Kidney tubule cell (primary cell): ENCODE measurements around the gene RAB3D.
"Not testable (repeated sequence)": the region's sequence is repeated elsewhere in the genome, so short reads cannot be mapped to it uniquely, and the experiment has no call there.

Experiments used
- DNase-seq: peaks from one replicate; pipeline ENCODE4 v3.0.0-alpha.2; 2018; ENCODE audit warnings: low spot score

The RAB3D gene

DNA sequence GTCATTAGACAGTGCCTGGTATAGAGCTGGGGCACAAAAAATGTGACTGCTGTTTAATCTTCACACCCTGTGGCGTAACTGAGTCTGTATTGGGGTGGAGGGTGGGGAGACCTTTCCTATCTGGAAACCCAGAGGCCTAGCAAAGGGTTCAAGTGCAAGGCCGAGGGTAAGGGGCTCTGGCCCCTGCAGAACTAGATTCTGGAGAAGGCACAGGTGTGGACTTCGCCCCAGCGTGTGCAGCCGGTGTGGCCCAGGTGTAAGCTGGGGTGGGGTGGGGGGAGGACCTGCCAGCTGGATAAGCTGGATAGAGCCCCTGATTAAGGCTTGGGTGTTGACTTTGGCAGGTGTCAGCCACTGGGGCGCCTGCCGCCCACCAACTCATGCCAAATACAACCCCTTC is 1.3 kb downstream of the RAB3D start:
- no peak for DNase-seq

DNA sequence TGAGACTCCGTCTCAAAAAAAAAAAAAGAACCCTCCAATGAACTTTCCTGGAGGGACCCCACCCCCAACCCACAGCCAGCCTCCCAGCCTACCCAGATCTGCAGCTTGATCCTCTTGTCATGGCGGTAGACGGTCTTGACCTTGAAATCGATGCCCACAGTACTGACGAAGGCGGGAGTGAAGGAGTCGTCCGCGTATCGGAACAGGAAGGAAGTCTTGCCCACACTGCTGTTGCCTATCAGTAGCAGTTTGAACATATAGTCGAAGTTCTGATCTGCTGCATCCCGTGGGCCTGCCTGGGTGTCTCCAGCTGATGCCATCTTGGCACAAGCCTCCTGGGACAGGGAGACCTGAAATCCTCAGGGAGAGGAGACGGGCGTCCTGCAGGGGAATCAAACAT is 2.4 kb downstream of the RAB3D start:
- DNase-seq: no peak

DNA sequence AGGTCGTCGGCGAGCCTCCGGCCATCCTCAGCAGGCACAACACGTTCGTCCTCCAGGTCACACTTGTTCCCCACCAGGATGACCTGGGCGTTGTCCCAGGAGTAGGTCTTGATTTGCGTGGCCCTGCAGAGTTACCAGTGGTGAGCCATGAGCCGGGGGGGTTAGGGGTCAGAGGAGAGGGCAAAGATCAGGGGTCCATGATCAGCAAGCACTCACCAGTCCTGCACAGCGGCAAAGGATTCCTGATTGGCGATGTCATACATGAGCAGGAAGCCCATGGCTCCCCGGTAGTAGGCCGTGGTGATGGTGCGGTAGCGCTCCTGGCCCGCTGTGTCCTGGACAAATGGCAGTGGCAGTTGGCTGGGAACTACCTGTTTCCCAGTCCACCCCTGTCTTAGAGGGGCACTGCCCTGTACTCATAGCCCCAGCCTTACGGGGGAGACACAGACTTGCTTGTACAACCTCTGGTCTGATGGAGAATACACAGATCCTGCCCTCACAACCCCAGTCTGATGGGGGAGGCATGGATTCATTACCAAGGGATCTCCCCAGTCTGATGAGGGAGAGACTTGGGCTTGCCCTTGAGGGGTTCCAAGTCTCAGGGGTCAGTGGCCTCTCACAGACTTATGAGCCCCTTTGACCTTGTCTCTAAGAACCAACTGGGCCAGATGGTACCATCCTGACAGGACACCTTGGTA is 3.9 kb downstream of the RAB3D start:
- DNase-seq: no peak

DNA sequence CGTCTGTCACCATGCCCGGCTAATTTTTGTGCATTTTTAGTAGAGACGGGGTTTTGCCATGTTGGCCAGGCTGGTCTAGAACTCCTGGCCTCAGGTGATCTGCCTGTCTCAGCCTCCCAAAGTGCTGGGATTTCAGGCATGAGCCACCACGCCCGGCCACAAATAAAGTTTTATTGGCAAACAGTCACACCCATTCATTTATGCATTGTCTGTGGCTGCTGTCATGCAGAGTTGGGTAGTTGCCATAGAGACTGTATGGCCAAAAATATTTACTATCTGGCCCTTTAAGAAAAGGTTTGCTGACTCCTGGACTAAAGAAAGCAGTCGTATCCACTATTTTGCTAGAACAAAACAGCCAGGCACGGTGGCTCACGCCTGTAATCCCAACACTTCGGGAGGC is 5.6 kb downstream of the RAB3D start:
- peak; percentile 40 for DNase-seq

DNA sequence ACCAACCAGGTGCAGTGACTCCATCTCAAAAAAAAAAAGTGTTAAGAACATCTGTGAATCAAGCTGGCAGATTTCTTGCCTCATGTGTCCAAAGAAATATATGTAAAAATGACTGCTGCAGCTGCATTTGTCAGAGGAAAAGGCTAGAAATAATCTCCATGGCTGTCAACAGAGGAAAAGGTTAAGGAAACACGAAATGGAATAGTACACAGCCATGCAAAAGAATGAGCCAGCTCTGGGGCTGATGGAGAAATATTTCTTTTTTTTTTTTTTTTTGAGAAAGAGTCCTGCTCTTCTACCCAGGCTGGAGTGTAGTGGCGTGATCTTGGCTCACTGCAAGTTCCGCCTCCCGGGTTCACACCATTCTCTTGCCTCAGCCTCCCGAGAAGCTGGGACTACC is 6.6 kb downstream of the RAB3D start:
- DNase-seq: no peak

DNA sequence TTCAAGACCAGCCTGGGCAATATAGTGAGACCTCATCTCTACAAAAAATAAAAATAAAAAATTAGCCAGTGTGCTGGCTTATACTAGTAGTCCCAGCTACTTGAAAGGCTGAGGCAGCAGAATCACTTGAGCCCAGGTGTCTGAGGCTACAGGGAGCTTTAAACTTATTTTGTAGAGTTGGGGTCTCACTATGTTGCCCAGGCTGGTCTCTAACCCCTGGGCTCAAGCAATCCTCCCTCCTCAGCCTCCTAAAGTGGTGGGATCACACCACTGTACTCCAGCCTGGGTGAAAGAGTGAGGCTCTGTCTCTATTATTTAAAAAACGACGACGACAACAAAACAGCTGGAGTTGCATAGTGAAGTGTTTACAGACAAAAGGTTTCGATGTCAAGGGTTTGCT is 8.0 kb downstream of the RAB3D start:
- DNase-seq: no peak

DNA sequence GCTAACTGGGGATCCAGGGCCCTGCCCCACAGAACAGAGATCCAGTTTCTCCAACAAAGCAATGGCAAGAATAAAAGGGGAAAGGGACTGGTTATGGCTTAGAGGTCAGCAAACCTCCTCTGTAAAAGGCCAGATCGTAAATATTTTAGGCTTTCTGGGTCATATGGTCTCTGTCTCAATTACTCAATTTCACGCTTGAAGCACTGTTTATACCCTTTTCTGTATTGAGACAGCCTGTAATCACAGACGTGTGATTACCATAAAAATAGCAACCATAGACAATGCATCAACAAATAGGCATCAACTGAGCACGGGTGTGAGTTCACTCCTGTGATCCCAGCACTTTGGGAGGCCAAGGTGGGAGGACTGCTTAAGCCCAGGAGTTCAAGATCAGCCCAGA is 9.3 kb downstream of the RAB3D start:
- DNase-seq: no peak

DNA sequence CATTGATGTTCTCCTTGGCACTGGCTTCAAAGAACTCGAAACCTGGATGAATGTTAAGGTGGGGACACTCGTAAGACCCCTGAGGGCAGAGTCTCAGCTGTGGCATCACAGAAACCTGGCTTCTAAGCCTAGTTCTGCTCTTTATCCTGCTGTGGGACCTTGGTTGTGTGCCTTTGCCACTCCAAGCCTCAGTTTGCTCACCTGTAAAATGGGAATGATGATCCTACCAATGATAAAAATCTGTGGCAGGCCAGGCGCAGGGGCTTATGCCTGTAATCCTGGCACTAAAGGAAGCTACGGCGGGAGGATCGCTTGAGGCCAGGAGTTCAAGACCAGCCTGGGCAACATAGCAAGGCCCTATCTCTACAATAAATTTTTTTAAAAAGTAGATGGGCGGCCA is 13.9 kb downstream of the RAB3D start:
- DNase-seq: no peak

DNA sequence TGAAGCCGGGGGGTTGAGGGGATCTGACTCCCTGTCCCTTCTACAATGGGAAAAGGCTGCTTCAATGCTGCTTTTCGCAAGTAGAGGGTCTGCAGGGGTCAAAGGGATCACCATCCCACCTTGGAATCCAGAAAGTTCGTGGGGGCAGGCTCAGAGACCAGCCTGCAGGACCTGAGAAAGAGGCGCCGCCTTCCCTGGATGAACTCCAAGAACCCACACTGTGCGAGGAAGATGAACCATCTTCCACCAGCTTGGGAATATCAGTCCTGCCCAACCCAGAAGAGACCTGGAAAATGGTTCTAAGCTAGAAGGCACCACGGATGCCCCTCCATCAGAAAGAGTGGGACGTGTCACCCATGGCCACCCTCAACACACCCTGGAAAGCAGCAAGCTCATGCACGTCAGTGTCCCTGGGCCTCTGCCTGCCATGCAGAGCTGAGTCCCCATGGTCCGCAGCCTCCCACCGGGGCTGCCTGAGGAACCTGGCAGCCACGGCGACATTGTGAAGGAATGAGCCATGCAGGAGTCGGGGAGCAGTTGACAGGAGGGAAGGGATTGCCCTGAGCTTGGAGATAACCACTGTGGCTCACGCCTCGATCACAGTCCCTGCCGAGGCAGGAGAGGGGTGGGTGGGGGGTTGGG is 14.6 kb downstream of the RAB3D start:
- DNase-seq: no peak

DNA sequence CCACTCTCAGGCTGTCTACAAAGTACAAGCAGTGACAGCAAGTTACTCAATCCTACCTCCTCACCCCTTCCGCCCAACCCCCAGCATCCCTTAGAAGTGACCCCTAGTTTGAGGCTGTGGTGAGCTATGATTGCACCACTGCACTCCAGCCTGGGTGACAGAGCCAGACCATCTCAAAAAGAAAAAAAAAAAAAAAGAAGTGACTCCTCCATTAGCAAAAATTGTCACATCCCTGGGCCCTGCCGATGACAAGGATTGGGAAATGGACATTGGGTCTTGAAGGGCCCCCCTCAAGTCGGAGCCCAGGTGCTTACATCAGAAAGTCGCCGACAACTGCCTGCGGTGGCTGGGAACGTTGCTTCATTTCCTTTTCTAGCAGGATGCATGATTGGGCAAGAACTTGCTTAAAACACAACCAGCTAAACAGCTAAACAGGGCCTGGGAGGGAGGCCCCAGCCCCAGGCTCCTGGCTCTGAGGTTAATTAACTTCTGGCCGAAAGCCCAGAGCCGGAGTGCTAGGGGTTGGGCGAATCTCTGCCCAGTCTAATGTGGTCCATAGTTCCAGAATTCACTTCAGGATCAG is 15.3 kb downstream of the RAB3D start:
- DNase-seq: peak; percentile 83

DNA sequence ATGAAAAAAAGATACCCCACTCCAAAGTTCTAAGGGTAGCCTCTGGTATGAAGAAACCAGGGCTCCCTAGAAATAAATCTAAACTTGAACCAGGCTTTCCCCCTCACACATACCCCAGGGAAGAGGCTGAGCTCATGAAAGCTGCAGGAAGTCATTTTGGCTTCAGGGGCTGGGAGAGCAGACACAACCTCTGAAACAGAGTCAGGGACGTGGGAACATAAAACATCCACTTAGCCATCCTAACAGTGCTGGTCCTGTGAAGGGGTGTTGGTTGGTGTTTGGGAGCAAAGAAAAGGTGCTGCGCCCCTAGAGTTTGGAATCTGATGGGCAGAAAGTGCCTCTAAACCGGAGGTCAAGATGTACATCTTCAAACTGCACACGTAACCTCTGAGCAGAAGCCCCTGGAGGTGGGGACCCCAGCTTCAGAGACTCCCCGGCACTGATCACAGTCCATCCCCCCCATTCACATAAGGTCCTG is 15.8 kb downstream of the RAB3D start:
- DNase-seq: no peak

DNA sequence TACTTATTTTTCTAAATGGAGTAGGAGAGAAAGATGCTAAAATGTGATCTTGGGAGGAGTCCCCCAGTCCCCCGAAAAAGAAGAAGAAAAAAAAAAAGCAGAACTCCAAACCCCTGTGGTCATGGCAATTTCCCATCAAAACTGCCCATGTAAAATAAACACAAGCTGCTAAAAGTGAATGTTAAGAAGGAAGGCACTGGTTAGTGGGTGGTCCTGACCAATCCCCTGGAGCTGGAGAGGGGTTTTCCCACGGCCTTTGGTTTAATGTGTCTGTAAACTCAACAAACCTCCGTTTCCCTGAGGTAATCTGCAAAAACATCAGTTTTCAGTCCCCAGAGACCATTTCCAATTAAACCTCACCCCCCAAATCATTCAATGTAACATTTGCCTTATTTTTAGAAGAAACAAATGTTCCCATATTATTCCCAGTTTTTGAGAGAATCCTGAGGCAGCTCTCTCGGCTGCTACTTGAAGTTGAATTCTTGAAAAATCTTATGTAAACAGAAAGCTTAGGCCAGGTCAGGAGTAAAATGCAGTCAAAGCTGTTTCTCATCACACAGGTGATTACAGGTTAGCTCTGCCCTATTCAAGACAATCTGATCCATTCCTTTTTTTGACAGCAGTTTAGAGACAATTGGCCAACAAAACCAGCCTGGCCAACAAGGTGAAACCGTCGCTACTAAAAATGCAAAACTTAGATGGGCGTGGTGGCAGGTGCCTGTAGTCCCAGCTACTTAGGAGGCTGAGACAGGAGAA is 17.0 kb downstream of the RAB3D start:
- DNase-seq: no peak

DNA sequence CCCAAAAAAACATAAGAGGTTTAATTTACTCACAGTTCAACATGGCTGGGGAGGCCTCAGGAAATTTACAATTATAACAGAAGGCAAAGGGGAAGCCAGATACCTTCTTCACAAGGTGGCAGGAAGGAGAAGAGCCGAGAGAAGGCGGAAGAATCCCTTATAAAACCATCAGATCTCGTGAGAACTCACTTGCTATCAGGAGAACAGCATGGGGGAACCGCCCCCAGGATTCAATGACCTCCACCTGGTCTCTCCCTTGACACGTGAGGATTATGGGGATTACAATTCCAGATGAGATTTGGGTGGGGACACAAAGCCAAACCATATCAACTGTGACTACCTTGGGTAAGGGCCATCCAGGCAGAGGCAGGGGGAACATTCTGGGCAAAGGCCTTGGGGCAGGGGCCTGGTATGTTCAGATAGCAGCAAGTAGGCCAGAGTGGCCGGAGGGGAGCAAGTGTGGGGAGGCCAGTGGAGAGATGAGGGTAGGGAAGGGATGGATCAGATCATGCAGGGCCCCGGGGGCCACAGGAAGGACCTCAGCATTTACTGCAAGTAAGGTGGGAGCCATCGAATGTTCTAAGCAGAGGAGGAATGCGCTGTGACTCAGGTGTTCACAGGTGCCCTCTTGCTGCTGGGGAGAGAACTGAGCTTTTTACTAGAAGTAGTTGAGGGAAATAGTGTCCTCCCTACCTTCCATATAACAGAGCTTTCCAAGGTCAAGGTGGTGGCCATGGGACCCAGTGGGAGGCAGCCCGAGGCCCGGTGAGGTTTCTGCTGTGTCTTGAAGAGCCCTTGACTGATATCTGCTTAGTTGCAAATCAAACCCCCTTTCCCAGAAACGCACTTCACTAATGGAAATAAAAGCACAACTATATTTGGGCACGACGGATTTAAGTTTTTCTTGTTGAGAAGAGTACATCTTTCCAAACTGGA is 18.0 kb downstream of the RAB3D start:
- DNase-seq: no peak

DNA sequence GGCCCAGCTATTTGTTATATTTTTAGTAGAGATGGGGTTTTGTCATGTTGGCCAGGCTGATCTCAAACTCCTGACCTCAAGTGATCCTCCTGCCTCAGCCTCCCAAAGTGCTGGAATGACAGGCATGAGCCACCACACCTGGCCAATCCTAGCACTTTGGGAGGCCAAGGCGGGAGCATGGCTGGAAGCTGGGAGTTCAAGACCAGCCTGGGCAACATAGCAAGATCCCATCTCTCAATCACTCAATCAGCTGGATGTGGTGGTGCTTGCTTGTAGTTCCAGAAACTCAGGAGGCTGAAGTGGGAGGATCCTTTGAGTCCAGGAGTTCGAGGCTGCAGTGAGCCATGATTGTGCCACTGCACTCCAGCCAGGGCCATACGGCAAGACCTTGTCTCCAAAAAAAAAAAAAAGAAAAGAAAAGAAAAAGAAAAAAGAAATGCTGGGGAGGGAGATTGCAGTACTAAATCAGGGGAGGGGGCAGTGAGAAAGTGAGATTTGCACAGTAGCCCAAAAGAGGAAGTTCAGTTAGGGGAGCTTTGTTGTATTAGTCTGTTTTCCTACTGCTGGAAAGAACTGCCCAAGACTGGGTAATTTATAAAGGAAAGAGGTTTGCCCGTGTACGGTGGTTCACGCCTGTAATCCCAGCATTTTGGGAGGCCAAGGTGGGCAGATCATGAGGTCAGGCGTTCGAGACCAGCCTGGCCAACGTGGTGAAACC is 19.0 kb downstream of the RAB3D start:
- not testable (repeated sequence) for DNase-seq

DNA sequence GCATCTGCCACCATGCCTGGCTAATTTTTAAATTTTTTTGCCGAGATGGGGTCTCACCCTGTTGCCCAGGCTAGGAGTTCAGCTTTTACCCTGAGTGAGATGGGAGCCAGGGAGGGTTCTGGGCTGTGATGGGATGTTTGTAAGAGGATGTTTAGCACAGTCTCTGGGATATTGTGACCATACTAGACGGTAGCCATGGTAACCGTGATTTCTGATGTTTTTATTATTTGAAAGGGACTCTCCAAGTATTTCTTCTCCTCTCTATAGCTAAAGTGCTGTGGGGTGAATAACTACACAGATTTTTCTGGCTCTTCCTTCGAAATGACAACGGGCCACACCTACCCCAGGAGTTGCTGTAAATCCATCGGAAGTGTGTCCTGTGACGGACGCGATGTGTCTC is 33.1 kb downstream of the RAB3D start:
- DNase-seq: no peak

DNA sequence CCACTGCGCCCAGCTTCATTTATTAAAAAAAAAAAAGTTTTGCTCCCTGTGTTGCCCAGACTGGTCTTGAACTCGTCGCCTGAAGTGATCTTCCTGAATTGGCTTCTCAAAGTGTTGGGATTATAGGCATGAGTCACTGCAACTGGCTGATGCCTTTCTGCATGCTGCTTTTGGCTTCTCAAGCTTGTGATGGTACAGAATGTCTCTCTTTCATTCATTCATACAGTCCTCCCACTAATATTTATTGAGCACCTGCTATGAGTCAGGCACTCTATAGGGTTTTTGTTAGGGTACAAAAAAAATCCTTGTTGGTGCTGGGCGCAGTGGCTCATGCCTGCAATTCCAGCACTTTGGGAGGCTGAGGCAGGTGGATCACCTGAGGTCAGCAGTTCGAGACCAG is 34.5 kb downstream of the RAB3D start:
- no peak for DNase-seq

DNA sequence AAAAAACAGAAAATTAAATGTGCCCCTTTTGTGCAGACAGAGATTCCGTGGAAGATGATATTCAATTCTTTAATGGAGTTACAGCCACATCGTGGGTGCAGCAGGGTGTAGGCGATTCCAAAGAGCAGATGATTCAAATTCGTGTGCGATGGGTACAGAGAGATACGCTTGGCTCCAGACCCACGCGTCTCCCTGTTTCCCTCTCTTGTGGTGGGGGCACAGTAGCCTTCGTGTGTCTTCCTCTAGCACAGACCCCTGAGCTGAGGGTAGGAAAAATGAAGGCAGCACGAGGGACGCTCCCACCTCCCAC is 38.7 kb downstream of the RAB3D start:
- DNase-seq: no peak

DNA sequence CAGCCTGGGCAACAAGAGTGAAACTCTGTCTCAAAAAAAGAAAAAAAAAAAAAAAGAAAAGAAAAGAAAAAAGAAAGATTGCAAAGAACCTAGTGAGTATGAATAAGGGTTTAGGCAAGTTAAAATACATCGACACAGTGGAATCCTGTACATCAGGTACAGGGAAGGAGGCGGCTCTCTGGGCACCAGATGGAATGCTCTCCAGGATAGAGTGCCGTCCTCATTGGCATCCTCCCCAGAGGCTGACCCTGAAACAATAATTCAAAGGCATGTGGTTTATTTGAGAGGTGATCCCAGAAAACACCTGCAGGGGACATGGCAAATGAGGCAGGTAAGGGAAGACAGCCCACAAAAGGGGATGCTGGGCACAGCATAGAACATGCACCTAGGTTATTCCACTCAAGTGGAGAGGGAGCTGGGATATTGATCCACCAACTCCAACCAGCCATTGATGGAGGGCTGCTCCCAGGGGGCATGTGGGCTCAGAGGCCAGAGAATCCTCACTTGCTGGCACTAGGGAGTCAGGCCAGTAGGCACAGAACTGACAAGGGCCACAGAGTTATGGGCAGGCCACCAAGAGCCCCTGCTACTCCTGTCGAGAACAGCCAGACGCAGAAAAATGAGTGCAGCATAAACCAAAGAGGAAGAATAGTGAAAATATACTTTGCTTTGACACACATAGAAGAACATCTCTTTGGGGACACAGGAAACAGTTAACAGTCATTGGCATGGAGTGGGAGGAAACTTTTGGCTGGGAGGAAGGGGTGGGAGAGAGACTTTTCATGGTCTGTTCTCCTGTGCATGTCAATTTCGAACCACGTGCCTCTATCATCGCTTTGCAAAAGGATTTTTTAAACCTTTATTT is 39.3 kb downstream of the RAB3D start:
- DNase-seq: no peak

DNA sequence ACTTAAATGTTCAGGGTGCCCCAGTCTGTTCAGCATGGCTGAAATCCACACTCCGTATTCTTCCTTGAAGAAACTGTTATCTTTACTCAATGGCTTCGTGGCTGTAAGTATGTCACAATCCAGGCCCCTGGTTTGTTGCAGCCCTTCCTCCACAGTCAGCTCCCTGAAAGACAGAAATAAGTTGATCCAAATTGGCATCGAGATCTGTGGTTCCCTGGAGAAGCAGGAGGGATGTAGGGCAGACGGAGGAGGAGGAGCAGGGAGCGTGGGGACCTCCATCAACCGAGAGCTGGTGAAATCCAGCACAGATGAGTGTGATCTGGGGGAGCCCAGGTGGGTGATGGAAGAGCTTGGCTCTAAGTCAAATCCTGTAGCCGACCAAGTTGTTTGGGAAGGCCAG is 43.2 kb downstream of the RAB3D start:
- DNase-seq: no peak

DNA sequence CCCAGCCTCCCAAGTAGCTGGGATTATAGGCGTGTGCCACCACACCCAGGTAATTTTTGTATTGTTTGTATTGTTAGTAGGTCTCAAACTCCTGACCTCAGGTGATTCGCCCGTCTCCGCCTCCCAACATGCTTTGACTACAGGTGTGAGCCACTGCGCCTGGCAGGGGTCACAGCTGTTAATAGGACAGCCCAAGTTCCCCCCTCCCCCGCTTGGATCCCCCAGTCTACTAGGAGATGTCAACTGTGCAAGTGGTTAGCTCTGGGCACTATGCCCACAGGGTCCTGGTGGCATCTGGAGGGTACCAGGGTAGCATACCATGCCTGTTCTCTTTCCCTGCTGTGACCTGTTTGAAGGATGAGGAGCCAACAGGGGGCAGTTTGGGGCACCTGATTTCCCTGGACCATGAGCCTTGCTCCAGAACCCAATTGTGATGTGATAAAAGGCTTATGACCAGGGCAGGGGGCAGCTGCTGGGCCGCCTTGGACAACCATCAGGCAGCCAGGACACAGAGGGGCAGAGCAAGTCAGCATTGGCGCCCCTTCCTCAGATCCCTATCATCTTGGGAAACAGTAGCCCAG is 43.7 kb downstream of the RAB3D start, which contains the start of gene TSPAN16:
Gene TSPAN16, plus strand, starts transcription at position 496 of the 581 bp plus-strand sequence. CDS start 138 bp downstream, outside the sequence.
- DNase-seq: no peak
